ENCODE results near the gene WFIKKN1. TPM values are rescaled to one million over a fixed set of nuclear protein-coding genes. Genes with fewer than 3 reads are reported as not detected.

Gene WFIKKN1
- total RNA-seq, 1 experiment from 2014 or later: 0.47 TPM

GRCh38 chr16:673399-673991, 42.7 kb downstream of the WFIKKN1 start:
- Histone ChIP-seq H3K4me3 (replicated peaks in 1 of 2; ENCODE audit: low read depth in 1 of 2, low read length in 2 of 2) (no peak overlapping the region), H2AFZ (ENCODE audit: low read depth, low read length, poor library complexity, severe bottlenecking) (no peak overlapping the region), H3K4me1 (ENCODE audit: control insufficient read depth in 1 of 2, insufficient read depth in 2 of 2, low read length in 2 of 2) (peaks cover 0 to 5% of the 10 kb centered on the region in 2 experiments; a peak in 1 of 4 replicates), H3K36me3 (ENCODE audit: control insufficient read depth in 1 of 2, insufficient read depth in 2 of 2, low read length in 2 of 2) (peaks cover 0 to 4% of the 10 kb centered on the region in 2 experiments; a peak in 1 of 4 replicates), H3K27ac (ENCODE audit: low read depth, low read length) (no peak overlapping the region), H3K9ac (ENCODE audit: low read length) (no peak overlapping the region), H3K79me2 (ENCODE audit: insufficient read depth, low read length) (peaks cover 21% of the 10 kb centered on the region), H4K20me1 (ENCODE audit: insufficient read depth) (no peaks in the 10 kb centered on the region), H3K4me2 (ENCODE audit: low read length) (no peak overlapping the region), H3K27me3 (ENCODE audit: insufficient read depth, low read length) (no peaks in the 10 kb centered on the region), H3K9me2 (ENCODE audit: insufficient read depth) (no peaks in the 10 kb centered on the region), H3K9me3 (ENCODE audit: control insufficient read depth in 1 of 2, insufficient read depth in 1 of 2, low read depth in 1 of 2, low read length in 2 of 2) (no peaks in the 10 kb centered on the region)
- ChIA-PET POLR2A (no interaction called here), RAD21 (ENCODE audit: low non-redundant PET in 1 of 2, low total read pairs in 2 of 2, uncharacterized antibody in 2 of 2, unreplicated experiment in 2 of 2) (no interaction called here), CTCF (no interaction called here)
- no peak for DNase-seq (ENCODE audit: low read depth, low spot score)
- no peak for TF ChIP-seq YY1 (IDR thresholded peaks at IDR 0.05; ENCODE audit: extremely low read depth, insufficient replicate concordance, low read depth, low read length)
- no peak for TF ChIP-seq POLR2AphosphoS5 (IDR thresholded peaks at IDR 0.05; ENCODE audit: low read depth, low read length)
- TF ChIP-seq RAD21 (IDR thresholded peaks at IDR 0.05; ENCODE audit: low read depth): no peak
- no peak for TF ChIP-seq SIN3A (IDR thresholded peaks at IDR 0.05; ENCODE audit: low read depth)
- no peak for TF ChIP-seq EGR1 (IDR thresholded peaks at IDR 0.05; ENCODE audit: low read depth)
- no peak for TF ChIP-seq CTCF (IDR thresholded peaks at IDR 0.05 in 2 of 3, conservative IDR thresholded peaks at IDR 0.05 in 1 of 3; ENCODE audit: borderline replicate concordance in 1 of 3, insufficient read depth in 1 of 3, low read depth in 2 of 3, low read length in 2 of 3)
- TF ChIP-seq, protein P1, sequence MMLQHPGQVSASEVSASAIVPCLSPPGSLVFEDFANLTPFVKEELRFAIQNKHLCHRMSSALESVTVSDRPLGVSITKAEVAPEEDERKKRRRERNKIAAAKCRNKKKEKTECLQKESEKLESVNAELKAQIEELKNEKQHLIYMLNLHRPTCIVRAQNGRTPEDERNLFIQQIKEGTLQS (IDR thresholded peaks at IDR 0.05): no peak
- no peak for TF ChIP-seq TCF7L2 (IDR thresholded peaks at IDR 0.05; ENCODE audit: borderline replicate concordance, extremely low read depth, insufficient read depth, insufficient read length)
- TF ChIP-seq ZBTB33 (IDR thresholded peaks at IDR 0.05; ENCODE audit: extremely low read depth, insufficient replicate concordance, low read length): no peak
- TF ChIP-seq, protein P2, sequence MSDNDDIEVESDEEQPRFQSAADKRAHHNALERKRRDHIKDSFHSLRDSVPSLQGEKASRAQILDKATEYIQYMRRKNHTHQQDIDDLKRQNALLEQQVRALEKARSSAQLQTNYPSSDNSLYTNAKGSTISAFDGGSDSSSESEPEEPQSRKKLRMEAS (IDR thresholded peaks at IDR 0.05): no peak
- TF ChIP-seq POLR2A (IDR thresholded peaks at IDR 0.05; ENCODE audit: borderline replicate concordance, extremely low read depth, insufficient read depth, insufficient read length): no peak
- no peak for TF ChIP-seq SRF (IDR thresholded peaks at IDR 0.05; ENCODE audit: low read depth)
- TSS peak; percentile 21 for BruUV-seq (replicated peaks)
- intact Hi-C loops (cut with micrococcal nuclease): no loop called here
- no peak for ATAC-seq
